GM18507 (cell line): ENCODE results near the gene YY1.
A peak's percentile ranks its signal among the peaks of the same experiment; 100 is the strongest.
"Not testable (repeated sequence)": the region's sequence is repeated elsewhere in the genome, so short reads cannot be mapped to it uniquely, and the experiment has no call there.

Experiments used
- DNase-seq: peaks from one replicate; pipeline ENCODE4 v3.0.0; 2011; ENCODE audit warnings: low read depth; ENCODE audit not compliant: insufficient read length; ENCODE audit errors: extremely low spot score
- FAIRE-seq: peaks from 2 replicates; lab custom pipeline; 2011; peaks lifted over from hg19 to GRCh38; lab: Jason Lieb, UNC

Gene YY1

GRCh38 chr14:100212476-100213333 is 26.2 kb upstream of the YY1 start:
- FAIRE-seq (no peak), DNase-seq (no peak)

DNA sequence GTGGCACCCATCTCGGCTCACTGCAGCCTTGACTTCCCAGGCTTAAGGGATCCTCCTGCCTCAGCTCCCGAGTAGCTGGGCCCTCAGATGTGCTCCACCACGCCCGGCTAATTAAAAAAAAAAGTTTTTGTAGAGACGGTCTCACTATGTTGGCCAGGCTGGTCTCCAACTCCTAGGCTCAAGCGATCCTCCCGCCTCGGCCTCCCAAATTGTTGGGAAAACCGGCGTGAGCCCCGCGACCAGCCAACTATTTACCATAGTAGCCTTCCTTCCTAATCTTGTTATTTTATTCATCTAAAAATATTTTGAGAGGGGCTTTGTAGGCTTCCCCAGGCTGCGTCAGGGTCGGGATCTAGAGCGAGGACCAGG is 25.4 kb upstream of the YY1 start:
- no peak for FAIRE-seq
- DNase-seq, result no peak

DNA sequence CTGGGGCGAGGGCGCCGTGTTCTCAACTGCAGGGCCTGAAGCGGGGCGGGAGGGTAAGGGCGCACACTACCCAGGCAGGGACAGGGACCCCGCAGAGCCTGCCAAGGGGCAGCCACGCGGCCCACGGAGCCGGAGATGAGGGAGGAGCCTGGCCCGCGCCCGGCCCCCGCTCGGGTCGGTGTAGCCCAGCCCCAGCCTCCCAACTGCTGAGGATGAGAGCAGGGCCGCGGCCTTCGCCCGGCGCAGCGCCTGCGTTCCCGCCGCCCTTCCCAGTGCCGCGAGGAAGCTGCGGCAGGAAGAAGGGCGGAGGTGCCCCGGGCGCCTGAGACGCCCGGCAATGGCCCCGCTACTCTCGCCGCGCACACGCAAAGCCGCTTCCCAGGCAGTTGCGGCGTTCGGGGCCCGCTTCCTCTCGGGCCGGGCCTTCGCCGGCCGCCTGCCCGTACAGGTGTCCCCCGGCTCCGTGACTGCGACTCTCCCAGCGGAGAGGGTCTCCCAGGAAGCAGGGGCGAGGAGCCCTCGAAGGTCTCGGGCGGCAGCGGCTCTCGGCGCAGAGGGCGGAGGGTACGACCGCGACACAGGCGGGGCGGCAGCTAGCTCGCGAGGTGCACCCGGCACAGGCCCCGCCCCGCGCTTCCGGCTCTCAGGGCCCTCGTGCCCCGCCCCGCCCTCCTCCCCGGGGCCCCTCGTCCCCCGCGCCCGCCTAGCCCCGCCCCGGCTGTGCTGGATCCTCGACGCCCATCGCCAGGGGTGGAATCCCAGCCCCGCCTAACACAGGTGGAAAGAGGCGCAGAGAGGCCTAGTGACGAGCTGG is 24.8 kb upstream of the YY1 start:
- FAIRE-seq, result peak; percentile 63
- peak; percentile 89 for DNase-seq

DNA sequence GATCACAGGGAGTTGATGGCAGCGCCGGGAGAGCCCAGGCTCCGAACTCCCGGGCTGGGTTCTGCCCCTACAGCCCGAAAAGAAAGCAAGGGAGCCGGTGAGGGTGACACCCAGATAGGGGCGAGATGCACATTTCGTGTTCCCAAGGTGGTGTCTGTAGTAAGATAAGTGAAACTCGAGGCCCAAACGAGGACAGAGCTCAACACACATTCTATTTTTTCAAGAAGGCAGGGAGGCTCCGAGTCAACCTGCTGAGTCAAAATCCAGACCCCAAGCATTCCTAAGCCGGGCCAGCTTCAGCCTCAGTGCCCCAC is 24.2 kb upstream of the YY1 start:
- no peak for DNase-seq
- no peak for FAIRE-seq

GRCh38 chr14:100215330-100215885 is 23.5 kb upstream of the YY1 start:
- DNase-seq (no peak), FAIRE-seq (no peak)

DNA sequence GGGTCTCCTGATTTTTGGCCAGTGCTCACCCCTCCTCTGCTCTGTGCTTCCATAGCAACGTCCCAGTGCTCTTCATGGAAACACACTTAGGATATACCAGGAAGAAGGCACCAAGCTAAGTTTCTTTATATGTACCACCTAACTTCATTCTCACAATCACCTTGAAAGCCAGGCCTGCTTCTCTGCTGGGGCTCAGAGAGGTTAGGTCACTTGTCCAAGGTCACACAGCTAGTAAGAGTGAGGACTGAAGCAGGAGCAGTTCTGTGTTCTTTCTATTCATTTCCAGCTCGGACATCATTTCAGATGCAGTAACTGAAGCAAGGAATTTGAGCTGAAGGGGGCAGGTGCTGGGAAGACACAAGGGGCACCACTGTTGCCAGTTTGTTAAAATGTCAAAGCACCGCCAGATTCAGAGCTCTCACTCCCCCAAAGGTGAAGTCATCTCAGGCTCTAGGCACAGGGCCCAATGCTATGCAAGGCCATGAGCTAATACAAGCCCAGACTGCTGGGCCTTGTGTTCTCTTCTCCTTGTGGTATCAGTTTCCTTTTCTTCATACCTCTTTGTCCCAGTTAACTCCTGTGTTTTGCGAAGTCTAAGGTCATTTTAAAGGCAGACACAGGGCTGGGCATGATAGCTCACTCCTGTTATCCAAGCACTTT is 19.7 kb upstream of the YY1 start:
- FAIRE-seq (no peak), DNase-seq (no peak)

DNA sequence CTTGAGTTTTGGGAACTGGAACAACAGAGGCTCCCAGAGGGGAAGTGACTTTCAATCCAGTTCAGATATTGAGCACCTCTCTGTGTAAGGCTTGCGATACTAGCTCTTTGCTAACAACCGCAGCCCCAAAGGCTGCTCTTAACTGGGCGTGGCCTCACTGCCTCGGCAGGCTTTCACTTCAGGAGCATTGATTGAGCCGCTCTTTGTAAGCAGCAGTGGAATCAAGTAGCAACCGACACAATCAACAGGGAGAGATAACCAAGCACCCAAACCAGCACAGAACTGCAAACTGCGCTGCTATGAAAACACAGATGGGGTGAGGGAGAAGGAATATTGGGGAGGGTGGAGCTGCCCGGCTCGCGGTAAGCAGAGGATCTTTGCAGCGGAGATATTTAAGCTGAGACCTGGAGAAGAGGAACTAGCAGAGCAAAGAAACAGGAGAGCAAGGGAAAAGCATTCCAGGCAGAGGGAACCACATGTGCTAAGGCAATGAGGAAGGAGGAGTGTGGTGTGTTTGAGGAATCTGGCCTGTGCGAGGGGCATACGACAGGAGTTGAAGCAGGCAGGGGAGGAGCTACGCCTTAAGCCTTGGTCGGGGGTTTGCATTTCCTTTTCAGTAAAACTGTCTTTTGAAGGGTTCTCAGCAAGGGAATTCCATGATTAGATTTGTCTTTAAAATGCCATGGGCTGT is 17.3 kb upstream of the YY1 start:
- FAIRE-seq (peak; percentile 94), DNase-seq (no peak)

GRCh38 chr14:100222224-100223093 is 16.5 kb upstream of the YY1 start:
- no peak for DNase-seq
- FAIRE-seq, result no peak

GRCh38 chr14:100223332-100224201 is 15.4 kb upstream of the YY1 start:
- FAIRE-seq (no peak), DNase-seq (no peak)

GRCh38 chr14:100224229-100224866 is 14.6 kb upstream of the YY1 start:
- no peak for DNase-seq
- no peak for FAIRE-seq

DNA sequence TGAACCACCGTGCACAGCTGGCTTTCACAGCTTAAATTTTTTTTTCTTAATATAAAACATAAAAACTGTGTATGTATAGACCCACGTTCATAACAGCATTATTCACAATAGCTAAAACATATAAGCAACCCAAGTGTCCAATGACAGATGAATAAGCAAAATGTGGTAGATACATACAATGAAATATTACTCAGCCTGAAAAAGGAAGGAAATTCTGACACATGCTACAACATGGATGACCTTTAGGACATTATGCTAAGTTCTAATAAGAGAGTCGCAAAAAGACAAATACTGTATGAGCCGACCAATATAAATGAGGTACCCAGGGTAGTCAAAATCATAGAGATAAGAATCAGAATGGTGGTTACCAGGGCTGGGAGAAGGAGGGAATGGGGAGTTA is 13.8 kb upstream of the YY1 start:
- FAIRE-seq, result no peak
- no peak for DNase-seq

DNA sequence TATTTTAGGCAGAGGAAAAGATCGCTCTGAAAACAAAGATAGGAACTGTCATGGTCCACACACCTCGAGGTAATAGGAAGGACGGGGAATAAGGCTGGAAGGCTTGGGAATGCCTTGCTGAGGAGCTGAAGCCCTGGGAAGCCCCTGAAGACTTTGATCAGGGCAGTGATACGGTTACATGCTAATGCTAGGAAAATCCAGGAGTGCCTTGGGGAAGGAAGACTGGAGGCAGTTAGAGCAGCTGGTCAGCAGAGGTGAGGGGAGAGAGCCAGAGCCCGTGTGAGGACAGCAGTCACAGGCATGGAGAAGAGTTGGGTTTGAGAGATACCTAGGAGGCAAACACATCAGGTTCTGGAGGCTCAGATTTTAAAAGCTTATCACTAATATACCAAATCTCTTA is 8.6 kb upstream of the YY1 start:
- FAIRE-seq (no peak), DNase-seq (no peak)

DNA sequence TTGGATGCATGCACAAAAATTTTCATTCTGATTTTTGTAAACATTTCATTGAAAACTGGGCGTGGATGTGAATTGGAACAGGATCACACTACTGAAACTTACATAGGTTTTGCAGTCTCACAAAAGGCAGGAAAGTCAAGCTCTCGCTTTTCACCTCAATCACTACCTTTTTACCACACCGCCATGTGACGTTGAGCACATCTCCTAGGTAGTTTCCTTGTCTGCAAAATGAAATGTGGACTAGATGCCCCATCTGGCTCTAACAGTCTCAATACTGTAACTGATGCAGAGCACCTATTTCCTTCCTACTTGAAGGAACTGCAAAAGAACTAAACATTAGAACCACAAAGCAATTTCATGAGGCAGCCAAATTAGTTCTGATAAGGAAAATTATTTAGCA is 4.4 kb upstream of the YY1 start:
- no peak for DNase-seq
- FAIRE-seq, result peak; percentile 5

DNA sequence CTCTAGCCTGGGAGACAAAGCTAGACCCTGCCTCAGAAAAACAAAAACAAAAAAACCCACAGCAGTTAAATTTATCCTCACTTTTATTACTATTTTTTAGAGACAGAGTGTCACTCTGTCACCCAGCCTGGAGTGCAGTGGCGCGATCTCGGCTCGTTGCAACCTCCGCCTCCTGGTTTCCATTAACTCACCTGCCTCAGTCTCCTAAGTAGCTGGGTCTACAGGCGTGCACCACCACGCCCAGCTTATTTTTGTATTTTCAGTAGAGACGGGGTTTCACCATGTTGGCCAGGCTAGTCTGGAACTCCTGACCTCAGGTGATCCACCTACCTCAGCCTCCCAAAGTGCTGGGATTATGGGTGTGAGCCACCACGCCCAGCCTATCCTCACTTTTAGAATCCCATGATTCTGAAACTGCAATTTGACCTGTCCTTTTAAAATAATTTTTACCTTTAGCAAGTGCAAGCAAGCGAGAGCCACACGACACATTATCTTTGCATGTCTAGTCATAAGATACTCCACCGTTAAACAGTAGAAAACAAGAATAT is 2.6 kb upstream of the YY1 start:
- not testable (repeated sequence) for FAIRE-seq, DNase-seq

GRCh38 chr14:100236881-100237280 is 2.1 kb upstream of the YY1 start:
- FAIRE-seq (peak; percentile 53), DNase-seq (no peak)

GRCh38 chr14:100237735-100238418 is 1.1 kb upstream of the YY1 start:
- DNase-seq (no peak), FAIRE-seq (peak; percentile 21)
